GM12872 (cell line): ENCODE measurements around the gene KRT85.

Experiments
- TF ChIP-seq, protein P1 (sequence below): IDR thresholded peaks from 3 replicates; pipeline ENCODE4 v1.5.1; 2011; ENCODE audit warnings: low read depth, mild to moderate bottlenecking, low read length, moderate library complexity; ENCODE audit not compliant: insufficient read depth

Gene KRT85

DNA sequence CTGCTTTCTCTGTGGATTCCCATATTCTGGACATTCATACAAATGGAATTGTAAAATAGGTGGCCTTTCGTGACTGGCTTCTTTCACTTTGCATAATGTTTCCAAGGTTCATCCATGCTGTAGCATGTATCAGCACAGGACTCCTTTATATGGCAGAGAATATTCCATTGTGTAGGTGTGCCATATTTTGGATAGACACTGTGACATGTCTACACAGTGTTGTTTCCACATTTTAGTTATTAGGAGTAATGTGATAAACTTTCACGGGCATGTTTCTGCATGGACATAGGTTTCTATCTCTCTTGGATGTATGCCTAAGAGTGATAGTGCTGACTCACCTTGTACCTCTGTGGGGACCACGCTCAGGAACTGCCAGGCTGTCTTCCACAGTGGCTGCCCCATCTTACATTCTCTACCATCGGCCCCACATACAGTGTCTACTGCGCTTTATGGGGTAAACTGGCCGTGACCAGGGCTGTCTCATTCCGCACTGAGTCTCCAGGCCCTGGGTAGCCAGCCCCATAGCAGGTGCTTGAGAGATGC is 25.3 kb upstream of the KRT85 start:
- TF ChIP-seq, protein P1, sequence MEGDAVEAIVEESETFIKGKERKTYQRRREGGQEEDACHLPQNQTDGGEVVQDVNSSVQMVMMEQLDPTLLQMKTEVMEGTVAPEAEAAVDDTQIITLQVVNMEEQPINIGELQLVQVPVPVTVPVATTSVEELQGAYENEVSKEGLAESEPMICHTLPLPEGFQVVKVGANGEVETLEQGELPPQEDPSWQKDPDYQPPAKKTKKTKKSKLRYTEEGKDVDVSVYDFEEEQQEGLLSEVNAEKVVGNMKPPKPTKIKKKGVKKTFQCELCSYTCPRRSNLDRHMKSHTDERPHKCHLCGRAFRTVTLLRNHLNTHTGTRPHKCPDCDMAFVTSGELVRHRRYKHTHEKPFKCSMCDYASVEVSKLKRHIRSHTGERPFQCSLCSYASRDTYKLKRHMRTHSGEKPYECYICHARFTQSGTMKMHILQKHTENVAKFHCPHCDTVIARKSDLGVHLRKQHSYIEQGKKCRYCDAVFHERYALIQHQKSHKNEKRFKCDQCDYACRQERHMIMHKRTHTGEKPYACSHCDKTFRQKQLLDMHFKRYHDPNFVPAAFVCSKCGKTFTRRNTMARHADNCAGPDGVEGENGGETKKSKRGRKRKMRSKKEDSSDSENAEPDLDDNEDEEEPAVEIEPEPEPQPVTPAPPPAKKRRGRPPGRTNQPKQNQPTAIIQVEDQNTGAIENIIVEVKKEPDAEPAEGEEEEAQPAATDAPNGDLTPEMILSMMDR: no peak

DNA sequence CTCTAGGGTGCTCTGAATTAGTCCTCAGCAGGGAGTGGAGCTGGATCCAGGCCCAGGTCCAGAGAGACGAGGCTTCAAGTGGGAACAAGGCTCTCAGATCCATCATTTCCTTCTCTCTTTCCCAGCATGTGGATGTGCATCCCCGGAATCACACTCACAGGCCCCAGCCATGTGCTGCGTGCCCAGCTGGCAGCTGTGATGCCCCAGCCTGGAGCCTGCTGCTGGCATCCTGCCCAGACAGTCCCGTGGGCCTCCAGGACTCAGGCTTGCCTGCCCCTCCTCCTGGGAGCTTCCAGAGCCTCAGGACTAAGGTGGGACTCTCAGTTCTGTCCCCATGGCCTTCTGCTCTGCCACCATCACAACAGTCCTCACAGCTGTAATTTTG is 24.3 kb upstream of the KRT85 start:
- TF ChIP-seq, protein P1: no peak

DNA sequence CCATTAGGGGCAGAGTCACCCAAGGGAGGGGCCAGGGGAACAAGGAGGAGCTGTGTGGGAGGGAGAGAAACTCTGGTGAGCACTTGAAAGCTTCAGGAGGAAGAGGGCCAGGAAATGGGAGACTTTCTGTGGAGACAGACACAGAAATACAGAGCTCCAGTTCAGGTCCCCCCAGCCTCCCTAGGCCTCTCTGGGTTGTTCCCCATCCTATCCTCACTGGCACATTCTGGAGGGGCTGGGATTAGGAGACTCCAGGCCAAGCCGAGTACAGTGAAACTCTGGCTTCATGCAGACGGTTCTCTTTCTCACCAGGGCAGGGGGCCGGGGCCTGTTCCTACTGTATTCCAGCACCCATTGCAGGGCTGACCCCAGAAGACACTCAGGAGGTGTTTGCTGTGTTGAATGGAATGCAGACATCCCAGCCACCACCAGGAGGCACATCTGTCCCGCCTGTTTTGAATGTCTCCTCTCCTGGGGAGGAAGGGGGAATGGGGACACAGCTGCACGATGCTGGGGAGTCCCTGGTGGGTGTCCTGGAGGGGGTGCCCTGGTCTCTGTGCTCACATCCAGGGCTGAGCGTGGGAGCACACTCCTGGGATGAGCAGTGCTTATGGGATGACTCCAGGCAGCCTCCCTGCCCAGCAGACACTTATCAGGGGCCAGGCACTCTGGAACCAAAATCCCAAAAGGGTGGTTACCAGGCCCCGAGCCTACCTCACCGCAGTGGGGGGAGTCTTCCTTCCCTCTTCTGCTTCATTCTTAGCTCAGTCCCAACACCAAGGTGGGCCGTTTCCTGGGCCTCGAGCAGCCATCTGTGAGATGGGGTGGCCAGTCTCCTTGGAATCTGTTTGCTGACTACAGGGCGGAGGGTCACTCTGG is 23.7 kb upstream of the KRT85 start:
- TF ChIP-seq, protein P1: peak; percentile 72

DNA sequence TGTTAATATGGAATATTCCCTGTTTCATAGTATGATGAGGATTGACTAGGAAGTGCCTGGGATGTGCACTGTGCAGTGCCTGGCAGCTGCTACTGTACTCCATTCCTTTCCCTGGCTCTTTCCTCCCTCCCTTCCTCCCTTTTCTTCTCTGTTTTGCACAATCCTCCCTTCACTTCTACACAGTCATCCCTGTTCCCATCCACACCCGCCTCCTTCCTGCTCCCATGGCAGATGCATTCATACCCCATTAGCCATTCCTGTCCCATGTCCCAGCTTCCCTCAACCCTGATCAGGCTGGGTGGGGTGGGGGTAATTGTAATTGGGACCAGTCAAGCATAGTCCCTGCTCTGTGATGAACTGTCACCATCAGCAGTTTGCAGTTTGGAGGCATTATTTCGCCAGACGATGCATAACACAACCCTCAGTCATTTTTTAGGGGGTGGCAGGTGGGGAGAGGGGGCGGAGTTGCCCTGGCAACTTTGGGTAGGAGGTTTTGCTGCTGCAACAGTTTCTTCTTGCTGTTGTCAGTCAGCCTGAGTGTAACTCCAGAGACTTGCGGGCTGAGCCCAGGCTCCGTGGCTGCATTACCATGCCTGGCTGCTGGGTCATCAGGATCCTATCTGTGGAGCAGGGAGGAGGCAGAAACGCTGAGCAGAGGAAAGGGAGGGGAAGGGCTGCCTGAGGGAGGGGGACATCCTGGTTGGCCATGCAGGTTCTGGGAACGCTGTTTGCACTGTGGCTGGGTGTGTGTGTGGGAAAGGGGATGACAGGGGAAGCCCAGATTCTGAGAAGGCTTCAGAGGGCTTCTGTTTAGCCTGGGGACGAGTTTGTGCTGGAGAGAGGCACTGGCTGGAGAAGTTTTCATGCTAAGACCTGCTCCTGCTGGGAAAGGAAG is 22.3 kb upstream of the KRT85 start:
- TF ChIP-seq, protein P1: no peak

DNA sequence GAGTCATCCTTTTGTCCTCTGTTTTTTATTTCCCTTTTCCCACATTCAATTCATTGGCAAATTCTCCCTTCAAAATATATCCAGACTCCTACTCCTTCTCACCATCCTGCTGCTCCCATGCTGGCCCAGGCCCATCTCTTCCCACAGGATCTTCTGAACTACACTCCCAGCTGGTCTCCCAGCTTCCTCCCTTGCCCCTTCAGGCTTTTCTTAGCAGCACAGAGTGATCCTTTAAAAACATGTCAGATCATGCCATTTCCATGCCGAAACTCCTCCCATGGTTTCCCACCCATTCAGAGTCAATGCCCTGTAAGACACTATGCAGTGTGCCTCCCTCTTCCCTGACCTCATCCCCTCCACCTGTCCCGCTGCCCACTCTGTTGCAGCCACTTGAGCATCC is 20.6 kb upstream of the KRT85 start:
- TF ChIP-seq, protein P1: no peak

DNA sequence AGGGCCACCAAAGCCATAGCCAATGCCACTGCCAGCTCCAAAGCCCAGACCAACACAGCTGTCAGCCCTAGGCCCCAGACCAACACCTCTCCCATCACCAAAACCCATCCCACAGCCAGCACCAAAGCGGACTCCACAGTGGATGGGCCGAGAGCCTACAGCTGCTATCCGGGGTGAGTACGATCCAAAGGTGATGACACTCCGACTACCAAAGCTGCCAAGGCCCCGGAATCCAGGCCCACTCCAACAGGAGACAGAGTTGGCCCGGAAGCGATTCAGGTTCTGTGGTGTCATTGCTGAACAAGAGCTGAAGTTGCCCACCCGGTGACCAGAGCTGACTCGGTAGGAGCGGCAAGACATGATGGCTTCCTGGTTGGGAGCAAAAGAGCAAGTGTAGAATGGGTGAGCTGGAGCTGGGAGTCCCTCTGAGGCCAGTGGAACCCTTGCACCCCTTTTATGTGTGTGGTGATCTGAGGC is 18.0 kb upstream of the KRT85 start, which contains the start of gene KRT84:
TSS of gene KRT84 (minus strand) at position 427 of the 477 bp plus-strand sequence. CDS start at position 360, 67 bp downstream.
- TF ChIP-seq, protein P1: no peak

DNA sequence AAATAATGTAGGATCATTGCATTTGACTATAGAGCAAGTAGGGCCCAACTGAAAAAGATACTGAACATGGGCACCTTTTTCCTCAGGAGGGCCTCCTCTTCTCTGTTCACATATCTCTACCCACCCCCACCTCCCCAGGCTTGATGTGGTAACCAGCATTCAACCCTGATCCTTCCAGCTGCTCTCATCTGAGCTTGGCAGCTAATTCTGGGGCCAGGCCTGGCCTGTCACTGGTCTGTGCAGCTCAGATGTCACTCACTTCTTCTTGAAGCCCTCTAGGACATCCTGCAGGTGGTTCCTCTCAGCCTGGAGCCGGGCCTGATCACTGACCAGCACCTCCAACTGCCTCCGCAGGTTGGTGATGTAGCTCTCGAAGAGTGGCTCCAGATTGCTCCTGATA is 16.1 kb upstream of the KRT85 start:
- TF ChIP-seq, protein P1: no peak
